Measurements from ENCODE around the gene ADRA1B.

ADRA1B gene

GRCh38 chr5:159947708-159948358, 31.6 kb downstream of the ADRA1B start:
- TF ChIP-seq CTCF (IDR thresholded peaks at IDR 0.05; ENCODE audit: poor library complexity, severe bottlenecking): no peak
- H3K4me3 ChIP-seq (ENCODE audit: severe bottlenecking): no peak overlapping the region
- no peaks in the 10 kb centered on the region for H3K27me3 ChIP-seq (ENCODE audit: insufficient read depth, poor library complexity, severe bottlenecking)
- no peaks in the 10 kb centered on the region for H3K9me3 ChIP-seq (ENCODE audit: severe bottlenecking)
- DNase-seq (ENCODE audit: low spot score) (no peak), ATAC-seq (ENCODE audit: low read depth) (no peak)
- no peaks in the 10 kb centered on the region for H3K36me3 ChIP-seq (ENCODE audit: low read depth)
- no peak overlapping the region for H3K27ac ChIP-seq (ENCODE audit: poor library complexity, severe bottlenecking)
- no peaks in the 10 kb centered on the region for H3K4me1 ChIP-seq (ENCODE audit: insufficient read depth, poor library complexity, severe bottlenecking)

- ATAC-seq (ENCODE audit: low read depth) (peak; percentile 76; the same call in 2 of the 3 replicates), DNase-seq (ENCODE audit: low spot score) (no peak)
- no peak overlapping the region for H3K4me3 ChIP-seq (ENCODE audit: severe bottlenecking)
- H3K4me1 ChIP-seq (ENCODE audit: insufficient read depth, poor library complexity, severe bottlenecking): no peaks in the 10 kb centered on the region
- TF ChIP-seq CTCF (IDR thresholded peaks at IDR 0.05; ENCODE audit: poor library complexity, severe bottlenecking): peak; percentile 37
- no peaks in the 10 kb centered on the region for H3K9me3 ChIP-seq (ENCODE audit: severe bottlenecking)
- no peaks in the 10 kb centered on the region for H3K36me3 ChIP-seq (ENCODE audit: low read depth)
- no peak overlapping the region for H3K27ac ChIP-seq (ENCODE audit: poor library complexity, severe bottlenecking)
- H3K27me3 ChIP-seq (ENCODE audit: insufficient read depth, poor library complexity, severe bottlenecking): no peaks in the 10 kb centered on the region
Observed at GRCh38 chr5:159951387-159951786, 35.1 kb downstream of the ADRA1B start.

GRCh38 chr5:159951834-159952233, 35.6 kb downstream of the ADRA1B start:
- DNase-seq (ENCODE audit: low spot score) (no peak), ATAC-seq (ENCODE audit: low read depth) (no peak)

GRCh38 chr5:159953609-159954008, 37.3 kb downstream of the ADRA1B start:
- Histone ChIP-seq H3K27ac (ENCODE audit: poor library complexity, severe bottlenecking) (no peak overlapping the region), H3K36me3 (ENCODE audit: low read depth) (no peaks in the 10 kb centered on the region), H3K9me3 (ENCODE audit: severe bottlenecking) (no peaks in the 10 kb centered on the region), H3K27me3 (ENCODE audit: insufficient read depth, poor library complexity, severe bottlenecking) (no peaks in the 10 kb centered on the region), H3K4me3 (ENCODE audit: severe bottlenecking) (no peak overlapping the region), H3K4me1 (ENCODE audit: insufficient read depth, poor library complexity, severe bottlenecking) (no peaks in the 10 kb centered on the region)
- ATAC-seq (ENCODE audit: low read depth) (no peak), DNase-seq (ENCODE audit: low spot score) (no peak)
- no peak for TF ChIP-seq CTCF (IDR thresholded peaks at IDR 0.05; ENCODE audit: poor library complexity, severe bottlenecking)

More at GRCh38 chr5:159951834-159952233, 35.6 kb downstream of the ADRA1B start:
- no peaks in the 10 kb centered on the region for H3K27me3 ChIP-seq (ENCODE audit: insufficient read depth, poor library complexity, severe bottlenecking)
- no peak for TF ChIP-seq CTCF (IDR thresholded peaks at IDR 0.05; ENCODE audit: poor library complexity, severe bottlenecking)
- no peak overlapping the region for H3K4me3 ChIP-seq (ENCODE audit: severe bottlenecking)
- no peak overlapping the region for H3K27ac ChIP-seq (ENCODE audit: poor library complexity, severe bottlenecking)
- no peaks in the 10 kb centered on the region for H3K36me3 ChIP-seq (ENCODE audit: low read depth)
- no peaks in the 10 kb centered on the region for H3K9me3 ChIP-seq (ENCODE audit: severe bottlenecking)
- no peaks in the 10 kb centered on the region for H3K4me1 ChIP-seq (ENCODE audit: insufficient read depth, poor library complexity, severe bottlenecking)

- DNase-seq (ENCODE audit: low spot score) (no peak), ATAC-seq (ENCODE audit: low read depth) (no peak)
- no peaks in the 10 kb centered on the region for H3K9me3 ChIP-seq (ENCODE audit: severe bottlenecking)
- no peaks in the 10 kb centered on the region for H3K36me3 ChIP-seq (ENCODE audit: low read depth)
- no peak overlapping the region for H3K4me3 ChIP-seq (ENCODE audit: severe bottlenecking)
- TF ChIP-seq CTCF (IDR thresholded peaks at IDR 0.05; ENCODE audit: poor library complexity, severe bottlenecking): no peak
- H3K27me3 ChIP-seq (ENCODE audit: insufficient read depth, poor library complexity, severe bottlenecking): no peaks in the 10 kb centered on the region
- no peak overlapping the region for H3K27ac ChIP-seq (ENCODE audit: poor library complexity, severe bottlenecking)
- no peaks in the 10 kb centered on the region for H3K4me1 ChIP-seq (ENCODE audit: insufficient read depth, poor library complexity, severe bottlenecking)
Observed at GRCh38 chr5:159955056-159955624, 38.9 kb downstream of the ADRA1B start.
